Mucosa of rectum (tissue), 2 donors: ENCODE data around the gene HDHD3.
"Not testable (repeated sequence)": the region's sequence is repeated elsewhere in the genome, so short reads cannot be mapped to it uniquely, and the experiment has no call there.

Experiments used
- H3K27ac ChIP-seq, 2 donors: one replicate each; pipeline ENCODE4 v1.7.0; 2013; ENCODE audit warnings: inconsistent platforms in 2 of 2, low read depth in 2 of 2, low read length in 2 of 2
- H3K27me3 ChIP-seq, 2 donors: one replicate each; pipeline ENCODE4 v1.7.0; 2013; ENCODE audit warnings: low read length in 2 of 2; ENCODE audit not compliant: control insufficient read depth in 2 of 2, insufficient read depth in 2 of 2
- H3K36me3 ChIP-seq, 2 donors: one replicate each; pipeline ENCODE4 v1.7.0; 2013; ENCODE audit warnings: low read length in 2 of 2; ENCODE audit not compliant: control insufficient read depth in 2 of 2, insufficient read depth in 2 of 2
- H3K4me1 ChIP-seq, 2 donors: one replicate each; pipeline ENCODE4 v1.7.0; 2013; ENCODE audit warnings: low read length in 2 of 2, mild to moderate bottlenecking in 1 of 2; ENCODE audit not compliant: control insufficient read depth in 2 of 2, insufficient read depth in 2 of 2
- H3K4me3 ChIP-seq, 2 donors: one replicate each; pipeline ENCODE4 v1.7.0; 2013; ENCODE audit warnings: low read length in 2 of 2
- H3K9ac ChIP-seq, 2 donors: one replicate each; pipeline ENCODE4 v1.7.0; 2013; ENCODE audit warnings: low read length in 2 of 2, low read depth in 1 of 2, mild to moderate bottlenecking in 1 of 2
- H3K9me3 ChIP-seq, 2 donors: one replicate each; pipeline ENCODE4 v1.7.0; 2013; ENCODE audit warnings: low read length in 2 of 2; ENCODE audit not compliant: control insufficient read depth in 2 of 2
- donor health status: healthy.
- donor health status: Normal muscosa, but diverticular disease.

HDHD3 gene

DNA sequence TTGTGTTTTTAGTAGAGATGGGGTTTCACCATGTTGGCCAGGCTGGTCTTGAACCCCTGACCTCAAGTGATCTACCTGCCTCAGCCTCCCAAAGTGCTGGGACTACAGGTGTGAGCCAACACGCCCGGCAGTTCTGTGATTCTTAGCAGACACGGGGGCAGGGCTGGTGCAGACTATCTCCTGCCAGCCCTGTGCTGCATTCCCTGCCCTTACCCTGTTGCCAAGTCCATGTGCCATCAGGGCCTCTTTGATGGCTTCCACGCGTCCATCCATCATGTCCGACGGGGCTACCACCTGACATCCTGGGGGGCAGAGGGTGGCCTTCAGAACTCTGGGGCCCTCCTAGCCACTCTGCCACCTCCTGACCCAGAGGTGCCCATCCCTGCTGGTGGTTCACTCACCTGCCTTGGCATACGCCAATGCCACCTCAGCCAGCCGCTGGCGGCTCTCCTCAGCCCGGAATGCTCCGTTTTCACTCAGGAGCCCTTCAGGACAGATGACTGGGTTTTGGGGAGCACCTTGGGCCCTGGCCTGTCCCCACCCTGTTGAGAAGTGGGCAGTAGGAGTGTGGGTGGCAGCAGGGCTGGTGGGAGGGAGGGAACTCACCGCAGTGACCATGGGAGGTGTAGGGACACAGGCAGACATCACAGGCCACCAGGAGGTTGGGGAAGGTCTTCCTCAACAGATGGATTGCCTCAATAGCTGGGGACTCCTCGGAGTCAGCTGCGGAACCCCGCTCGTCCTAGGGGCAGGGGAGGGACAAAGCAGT lies 13.6 kb upstream of the HDHD3 start:
- no peak overlapping the region for H3K9ac ChIP-seq
- H3K4me1 ChIP-seq = peaks cover 32 to 38% of the 10 kb centered on the region in 2 donors
- peaks cover 36 to 60% of the 10 kb centered on the region in 2 donors for H3K36me3 ChIP-seq
- no peaks in the 10 kb centered on the region for H3K9me3 ChIP-seq
- no peak overlapping the region for H3K27ac ChIP-seq
- H3K4me3 ChIP-seq = no peak overlapping the region
- H3K27me3 ChIP-seq = no peaks in the 10 kb centered on the region

DNA sequence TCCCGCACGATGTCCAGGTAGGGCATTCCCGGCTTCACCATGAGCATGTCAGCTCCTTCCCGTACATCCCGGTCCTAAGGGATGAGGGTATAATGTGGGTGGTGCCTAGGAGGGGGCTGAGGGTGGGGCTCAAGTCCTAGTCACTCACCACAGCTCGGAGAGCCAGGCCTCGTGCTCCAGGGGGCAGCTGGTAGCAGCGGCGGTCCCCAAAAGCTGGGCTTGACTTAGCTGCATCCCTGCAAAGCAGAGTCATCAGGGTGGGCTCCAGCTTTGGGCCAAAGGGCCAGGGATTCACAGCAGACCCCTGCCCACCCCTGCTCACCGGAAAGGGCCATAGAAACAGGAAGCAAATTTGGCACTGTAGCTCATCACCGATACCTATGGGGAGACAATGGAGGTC lies 12.7 kb upstream of the HDHD3 start:
- Histone ChIP-seq H3K4me1 (peaks cover 32 to 35% of the 10 kb centered on the region in 2 donors), H3K36me3 (peaks cover 36 to 60% of the 10 kb centered on the region in 2 donors)

DNA sequence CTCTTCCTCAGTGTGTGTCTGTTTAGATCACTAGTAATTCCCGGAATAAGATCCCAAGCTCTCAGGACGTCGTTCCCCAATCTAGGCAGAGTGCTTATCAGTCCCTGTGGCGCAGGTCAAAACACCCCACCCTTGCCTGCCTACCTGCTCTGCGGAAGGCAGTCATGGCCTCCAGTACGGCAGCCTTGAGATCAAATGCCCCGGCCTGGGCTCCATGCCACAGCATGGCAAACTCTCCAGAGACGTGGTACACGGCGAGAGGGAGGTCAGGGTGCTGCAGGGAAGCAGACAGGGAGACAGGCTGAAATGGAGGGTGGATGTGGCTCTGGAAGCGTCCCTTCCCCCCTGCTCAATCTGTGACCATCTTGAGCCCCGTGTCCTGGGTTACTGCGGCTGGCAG lies 12.0 kb upstream of the HDHD3 start:
- H3K9ac ChIP-seq = peak overlapping the region in 1 of 2 donors; percentile 52
- H3K27me3 ChIP-seq = no peaks in the 10 kb centered on the region
- no peaks in the 10 kb centered on the region for H3K9me3 ChIP-seq
- H3K36me3 ChIP-seq = peaks cover 36 to 59% of the 10 kb centered on the region in 2 donors
- H3K27ac ChIP-seq = peak overlapping the region; percentile 86 to 88
- peak overlapping the region in 1 of 2 donors; percentile 15 for H3K4me3 ChIP-seq
- H3K4me1 ChIP-seq = peaks cover 32 to 35% of the 10 kb centered on the region in 2 donors

More for the DNA sequence above, 12.7 kb upstream of the HDHD3 start:
- peak overlapping the region in 1 of 2 donors; percentile 52 for H3K9ac ChIP-seq
- no peaks in the 10 kb centered on the region for H3K27me3 ChIP-seq
- H3K27ac ChIP-seq = peak overlapping the region; percentile 86 to 88
- H3K4me3 ChIP-seq = no peak overlapping the region
- H3K9me3 ChIP-seq = no peaks in the 10 kb centered on the region

DNA sequence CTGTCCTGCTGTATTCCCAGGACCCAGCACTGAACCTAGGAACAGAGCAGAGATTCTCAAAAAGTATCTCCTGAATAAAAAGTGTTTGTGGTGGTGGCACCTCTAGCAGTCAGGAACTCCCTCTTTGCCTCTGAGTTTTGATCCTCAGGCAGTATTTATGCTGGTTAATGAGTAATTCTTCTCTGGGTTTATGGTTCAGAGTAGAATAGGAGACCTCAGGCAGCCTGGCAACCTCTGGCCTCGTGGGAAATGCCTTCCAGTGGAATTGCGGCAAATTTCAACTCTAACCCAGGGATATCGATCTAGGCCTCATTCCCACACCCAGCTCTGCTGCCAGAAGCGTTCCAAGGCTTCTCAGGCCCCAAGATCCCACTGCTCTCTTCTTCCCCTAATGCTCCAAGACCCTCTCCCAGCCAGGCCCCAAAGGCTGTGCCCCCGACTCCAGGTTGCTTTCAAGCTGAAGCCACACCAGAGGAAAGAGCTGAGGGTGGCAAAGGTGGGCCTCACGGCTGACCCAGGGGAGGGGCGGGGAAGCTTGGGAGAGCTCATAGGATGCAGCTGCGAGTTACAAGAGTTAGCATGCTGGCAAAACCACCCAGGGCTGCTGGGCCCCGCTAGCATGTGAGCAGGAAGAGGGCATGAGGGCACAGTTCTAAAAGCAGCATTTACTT lies 10.9 kb upstream of the HDHD3 start:
- H3K36me3 ChIP-seq = peaks cover 36 to 53% of the 10 kb centered on the region in 2 donors
- peaks cover 32 to 43% of the 10 kb centered on the region in 2 donors for H3K4me1 ChIP-seq

DNA sequence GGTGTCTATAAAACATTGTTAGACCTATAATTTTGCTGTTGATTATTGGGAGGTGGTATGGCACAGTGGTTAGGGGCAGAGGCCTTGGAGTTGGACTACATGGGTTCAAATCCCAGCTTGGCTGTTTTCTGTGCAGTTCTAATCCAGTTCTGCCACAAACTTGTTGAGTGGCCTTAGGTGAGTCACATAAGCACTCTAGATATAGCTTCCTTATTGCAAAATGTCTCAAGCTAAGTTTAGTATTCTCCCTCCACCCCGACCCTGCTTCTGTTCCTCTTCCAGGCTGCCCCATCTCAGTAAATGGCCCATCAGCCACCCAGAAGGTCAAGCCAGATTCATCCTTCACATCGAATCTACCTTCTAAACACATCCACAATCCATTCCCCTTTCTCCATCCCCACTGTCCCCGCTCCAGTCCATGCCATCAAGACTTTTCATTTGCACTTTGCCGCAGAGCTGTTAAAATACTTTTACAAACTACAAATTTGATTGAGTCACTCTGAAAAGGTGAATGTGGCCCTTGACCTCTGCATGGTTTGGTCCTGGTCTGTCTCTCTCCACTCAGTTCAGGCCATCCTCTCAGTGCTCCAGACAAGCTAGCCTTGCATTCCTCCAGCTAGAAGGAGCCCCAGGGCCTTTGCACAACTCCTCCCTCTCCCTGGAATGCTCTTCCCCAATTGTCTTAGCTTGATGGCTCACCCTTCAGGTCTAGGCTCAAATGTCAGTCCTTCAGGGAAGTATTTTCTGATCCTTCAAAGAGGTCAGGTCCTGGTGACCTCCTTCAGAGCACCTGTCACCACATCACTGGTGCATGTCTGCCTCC lies 10.0 kb upstream of the HDHD3 start:
- H3K36me3 ChIP-seq = peaks cover 28 to 45% of the 10 kb centered on the region in 2 donors
- H3K9me3 ChIP-seq = no peaks in the 10 kb centered on the region
- H3K4me3 ChIP-seq = peak overlapping the region; percentile 25 to 38
- H3K27ac ChIP-seq = peak overlapping the region; percentile 86 to 88
- peaks cover 37 to 48% of the 10 kb centered on the region in 2 donors for H3K4me1 ChIP-seq
- peak overlapping the region in 1 of 2 donors; percentile 53 for H3K9ac ChIP-seq
- no peaks in the 10 kb centered on the region for H3K27me3 ChIP-seq

More for the DNA sequence above, 10.9 kb upstream of the HDHD3 start:
- Histone ChIP-seq H3K27ac (peak overlapping the region; percentile 86 to 88), H3K9me3 (no peaks in the 10 kb centered on the region), H3K4me3 (peak overlapping the region; percentile 25 to 48), H3K27me3 (no peaks in the 10 kb centered on the region), H3K9ac (peak overlapping the region in 1 of 2 donors; percentile 53)

DNA sequence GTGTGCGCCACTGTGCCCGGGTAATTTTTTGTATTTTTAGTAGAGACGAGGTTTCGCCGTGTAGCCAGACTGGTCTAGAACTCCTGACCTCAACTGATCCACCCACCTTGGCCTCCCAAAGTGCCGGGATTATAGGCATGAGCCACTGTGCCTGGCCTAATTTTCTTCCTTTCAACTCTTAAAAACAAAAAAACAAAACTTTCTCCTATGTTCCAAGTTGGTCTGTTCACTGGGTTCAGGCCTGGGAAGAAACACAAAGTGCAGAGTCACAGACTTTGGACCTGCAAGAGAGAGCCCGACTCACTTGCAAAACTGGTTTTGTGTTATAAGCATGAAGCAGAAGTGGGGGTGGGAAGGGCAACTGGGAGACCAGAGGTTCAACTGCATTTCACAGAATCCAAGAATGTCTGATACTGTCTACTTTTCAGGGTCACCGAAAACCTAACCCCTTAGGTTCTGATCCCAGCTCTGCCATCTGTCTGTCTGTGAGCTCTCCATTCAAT lies 5.2 kb upstream of the HDHD3 start:
- Histone ChIP-seq H3K4me1 (peaks cover 18 to 45% of the 10 kb centered on the region in 2 donors), H3K9me3 (no peaks in the 10 kb centered on the region), H3K27me3 (no peaks in the 10 kb centered on the region), H3K4me3 (peak overlapping the region in 1 of 2 donors; percentile 56), H3K36me3 (peaks cover 0 to 5% of the 10 kb centered on the region in 2 donors), H3K27ac (peak overlapping the region; percentile 89 to 90), H3K9ac (peak overlapping the region; percentile 34 to 41)

DNA sequence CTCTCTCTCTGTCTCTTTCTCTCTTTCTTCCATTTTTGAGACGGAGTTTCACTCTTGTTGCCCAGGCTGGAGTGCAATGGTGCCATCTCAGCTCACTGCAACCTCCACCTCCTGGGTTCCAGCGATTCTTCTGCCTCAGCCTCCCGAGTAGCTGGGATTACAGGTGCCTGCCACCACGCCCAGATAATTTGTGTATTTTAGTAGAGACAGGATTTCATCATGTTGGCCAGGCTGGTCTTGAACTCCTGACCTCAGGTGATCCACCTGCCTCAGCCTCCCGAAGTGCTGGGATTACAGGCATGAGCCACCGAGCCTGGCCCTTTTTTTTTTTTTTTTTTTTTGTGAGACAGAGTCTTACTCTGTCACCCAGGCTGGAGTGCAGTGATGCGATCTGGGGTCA lies 4.7 kb upstream of the HDHD3 start:
- not testable (repeated sequence) for H3K4me3 ChIP-seq, H3K9me3 ChIP-seq, H3K27me3 ChIP-seq, H3K36me3 ChIP-seq
- Histone ChIP-seq H3K27ac (peak overlapping the region; percentile 89 to 90), H3K9ac (peak overlapping the region in 1 of 2 donors; percentile 71), H3K4me1 (peaks cover 14 to 40% of the 10 kb centered on the region in 2 donors)

DNA sequence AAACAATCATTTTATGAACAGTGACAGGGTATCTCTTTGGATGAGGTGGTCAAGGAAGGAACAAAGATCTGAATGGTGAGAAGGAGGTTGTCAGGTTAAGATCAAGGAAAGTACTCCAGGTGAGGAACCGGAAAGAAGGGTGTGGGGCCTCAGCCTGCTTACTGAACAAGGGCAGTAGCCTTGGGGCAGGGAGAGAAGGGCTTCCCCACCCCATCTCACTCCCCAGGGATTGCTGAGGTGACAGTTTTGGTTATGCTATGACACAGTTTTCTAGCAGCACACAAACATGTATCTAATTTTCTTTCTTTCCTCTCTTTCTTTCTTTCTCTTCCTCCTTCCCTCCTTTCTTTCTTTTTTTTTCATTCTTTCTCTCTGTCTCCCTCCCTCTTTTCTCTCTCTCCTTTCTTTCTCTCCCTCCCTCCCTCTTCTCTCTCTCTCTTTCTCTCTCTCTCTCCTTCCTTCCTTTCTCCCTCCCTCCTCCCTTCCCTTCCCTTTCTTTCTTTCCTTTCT lies 4.1 kb upstream of the HDHD3 start:
- Histone ChIP-seq H3K27ac (peak overlapping the region; percentile 89 to 90), H3K36me3 (peaks cover 0 to 4% of the 10 kb centered on the region in 2 donors), H3K4me3 (no peak overlapping the region)

DNA sequence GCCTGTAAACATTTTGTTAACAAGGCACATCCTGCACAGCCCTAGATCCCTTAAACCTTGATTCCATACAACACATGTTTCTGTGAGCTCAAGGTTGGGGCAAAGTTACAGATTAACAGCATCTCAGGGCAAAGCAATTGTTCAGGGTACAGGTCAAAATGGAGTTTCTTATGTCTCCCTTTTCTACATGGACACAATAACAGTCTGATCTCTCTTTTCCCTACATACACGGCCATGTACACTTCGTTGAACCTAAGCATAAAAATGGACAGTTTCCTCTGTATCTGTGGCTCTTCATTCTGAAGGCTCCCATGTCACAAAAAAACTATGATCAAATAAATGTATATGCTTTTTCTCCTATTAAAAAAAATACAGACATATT lies 3.0 kb upstream of the HDHD3 start:
- not testable (repeated sequence) for H3K9ac ChIP-seq, H3K27me3 ChIP-seq, H3K4me3 ChIP-seq, H3K9me3 ChIP-seq, H3K36me3 ChIP-seq
- peaks cover 19 to 44% of the 10 kb centered on the region in 2 donors for H3K4me1 ChIP-seq
- H3K27ac ChIP-seq = peak overlapping the region in 1 of 2 donors; percentile 90

More for the DNA sequence above, 4.1 kb upstream of the HDHD3 start:
- H3K4me1 ChIP-seq = peaks cover 12 to 39% of the 10 kb centered on the region in 2 donors
- no peaks in the 10 kb centered on the region for H3K9me3 ChIP-seq
- H3K9ac ChIP-seq = peak overlapping the region in 1 of 2 donors; percentile 71
- no peaks in the 10 kb centered on the region for H3K27me3 ChIP-seq
